Endothelial cell of umbilical vein (primary cell): ENCODE data around the gene H2AZ1.

Source experiments
- CTCF ChIP-seq, 2 donors: IDR thresholded peaks; 1 replicate in 1 of 2; 2 replicates in 1 of 2; pipeline ENCODE4 v1.5.1; 2011; ENCODE audit warnings: low read length in 2 of 2, mild to moderate bottlenecking in 2 of 2, moderate library complexity in 2 of 2, control low read depth in 1 of 2, inconsistent platforms in 1 of 2, low read depth in 1 of 2; ENCODE audit not compliant: insufficient read depth in 1 of 2; ENCODE audit errors: extremely low read depth in 1 of 2
- EZH2 ChIP-seq: IDR thresholded peaks from 2 replicates; pipeline ENCODE4 v1.6.1; 2012; ENCODE audit warnings: borderline replicate concordance, low read depth, mild to moderate bottlenecking, moderate library complexity, low read length, inconsistent platforms; ENCODE audit not compliant: severe bottlenecking
- GATA2 ChIP-seq: IDR thresholded peaks from 2 replicates; pipeline ENCODE4 v1.7.0; 2011; ENCODE audit warnings: low read depth, mild to moderate bottlenecking, moderate library complexity, mixed read lengths, low read length; ENCODE audit not compliant: insufficient read length, insufficient read depth
- JUN ChIP-seq: IDR thresholded peaks from 2 replicates; pipeline ENCODE4 v1.6.1; 2011; ENCODE audit warnings: borderline replicate concordance, low read depth; ENCODE audit not compliant: insufficient read length, insufficient read depth
- MAX ChIP-seq: IDR thresholded peaks from 2 replicates; pipeline ENCODE4 v1.6.1; 2011; ENCODE audit not compliant: insufficient read depth, insufficient read length
- POLR2A ChIP-seq: IDR thresholded peaks from 2 replicates; pipeline ENCODE4 v1.6.1; 2012; ENCODE audit warnings: low read depth, mild to moderate bottlenecking, control low read depth, low read length
- POLR2AphosphoS5 ChIP-seq: IDR thresholded peaks from 2 replicates; pipeline ENCODE4 v1.6.1; 2012; ENCODE audit warnings: low read depth, mild to moderate bottlenecking, control low read depth, low read length, moderate library complexity; ENCODE audit not compliant: insufficient read depth

GRCh38 chr4:99965173-99965572, 15.1 kb upstream of the H2AZ1 start:
- no peak for TF ChIP-seq CTCF (IDR thresholded peaks at IDR 0.05; ENCODE audit: extremely low read depth in 1 of 2, insufficient read depth in 1 of 2, low read depth in 1 of 2, low read length in 2 of 2)
- no peak for TF ChIP-seq EZH2
- no peak for TF ChIP-seq POLR2A
- no peak for TF ChIP-seq MAX
- no peak for TF ChIP-seq GATA2
- TF ChIP-seq POLR2AphosphoS5 = no peak
- no peak for TF ChIP-seq JUN
